ENCODE measurements around the gene CASP8AP2.
"Not testable (repeated sequence)": the region's sequence is repeated elsewhere in the genome, so short reads cannot be mapped to it uniquely, and the experiment has no call there.

Gene CASP8AP2

DNA sequence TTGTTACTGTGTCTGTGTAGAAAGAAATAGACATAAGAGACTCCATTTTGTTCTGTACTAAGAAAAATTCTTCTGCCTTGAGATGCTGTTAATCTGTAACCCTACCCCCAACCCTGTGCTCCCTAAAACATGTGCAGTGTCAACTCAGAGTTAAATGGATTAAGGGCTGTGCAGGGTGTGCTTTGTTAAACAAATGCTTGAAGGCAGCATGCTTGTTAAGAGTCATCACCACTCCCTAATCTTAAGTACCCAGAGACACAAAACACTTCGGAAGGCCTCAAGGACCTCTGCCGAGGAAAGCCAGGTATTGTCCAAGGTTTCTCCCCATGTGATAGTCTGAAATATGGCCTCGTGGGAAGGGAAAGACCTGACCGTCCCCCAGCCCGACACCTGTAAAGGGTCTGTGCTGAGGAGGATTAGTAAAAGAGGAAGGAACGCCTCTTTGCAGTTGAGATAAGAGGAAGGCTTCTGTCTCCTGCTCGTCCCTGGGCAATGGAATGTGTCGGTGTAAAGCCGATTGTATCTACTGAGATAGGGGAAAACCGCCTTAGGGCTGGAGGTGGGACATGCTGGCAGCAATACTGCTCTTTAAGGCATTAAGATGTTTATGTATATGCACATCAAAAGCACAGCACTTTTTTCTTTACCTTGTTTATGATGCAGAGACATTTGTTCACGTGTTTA lies 61.3 kb downstream of the CASP8AP2 start:
- DNase-seq = not testable (repeated sequence)

DNA sequence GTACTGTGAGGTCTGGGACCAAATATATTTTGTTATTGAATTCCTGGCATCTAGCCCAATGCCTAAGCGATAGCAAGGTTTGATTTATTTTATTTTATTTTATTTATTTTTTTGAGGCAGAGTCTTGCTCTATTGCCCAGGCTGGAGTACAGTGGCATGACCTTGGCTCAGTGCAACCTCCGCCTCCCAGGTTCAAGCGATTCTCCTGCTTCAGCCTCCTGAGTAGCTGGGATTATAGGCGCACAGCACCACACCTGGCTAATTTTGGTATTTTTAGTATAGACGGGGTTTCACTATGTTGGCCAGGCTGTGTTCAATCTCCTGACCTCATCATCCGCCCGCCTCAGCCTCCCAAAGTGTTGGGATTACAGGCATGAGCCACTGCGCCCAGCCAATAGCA lies 62.9 kb downstream of the CASP8AP2 start:
- not testable (repeated sequence) for DNase-seq

DNA sequence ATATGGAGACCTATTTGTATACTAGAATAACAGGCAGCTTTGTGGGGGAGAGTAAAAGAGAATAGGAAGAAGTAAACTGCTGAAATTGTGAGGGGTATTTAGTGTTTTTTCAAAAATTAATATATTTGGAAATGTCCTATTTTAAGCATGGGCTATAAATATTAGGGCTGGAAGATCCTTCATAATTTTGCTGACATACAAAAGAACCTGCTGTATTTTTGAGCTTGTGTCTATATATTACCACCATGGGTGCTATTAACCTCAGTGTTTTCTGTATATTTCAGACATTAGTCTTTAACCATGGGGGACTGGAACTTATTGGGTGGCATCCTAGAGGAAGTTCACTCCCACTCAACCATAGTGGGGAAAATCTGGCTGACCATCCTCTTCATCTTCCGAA lies 64.5 kb downstream of the CASP8AP2 start, which contains the start of gene GJA10:
Gene GJA10, plus strand, starts transcription at position 301 of the 400 bp plus-strand sequence. Its CDS starts 0 bp downstream, at position 301.
- DNase-seq = no peak

DNA sequence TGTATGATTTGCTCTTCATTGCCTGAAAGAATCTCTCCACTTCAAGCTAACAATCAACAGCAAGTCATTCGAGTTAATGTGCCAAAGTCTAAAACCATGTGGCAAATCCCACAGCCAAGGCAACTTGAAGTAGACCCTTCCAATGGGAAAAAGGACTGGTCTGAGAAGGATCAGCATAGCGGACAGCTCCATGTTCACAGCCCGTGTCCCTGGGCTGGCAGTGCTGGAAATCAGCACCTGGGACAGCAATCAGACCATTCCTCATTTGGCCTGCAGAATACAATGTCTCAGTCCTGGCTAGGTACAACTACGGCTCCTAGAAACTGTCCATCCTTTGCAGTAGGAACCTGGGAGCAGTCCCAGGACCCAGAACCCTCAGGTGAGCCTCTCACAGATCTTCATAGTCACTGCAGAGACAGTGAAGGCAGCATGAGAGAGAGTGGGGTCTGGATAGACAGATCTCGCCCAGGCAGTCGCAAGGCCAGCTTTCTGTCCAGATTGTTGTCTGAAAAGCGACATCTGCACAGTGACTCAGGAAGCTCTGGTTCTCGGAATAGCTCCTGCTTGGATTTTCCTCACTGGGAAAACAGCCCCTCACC lies 65.7 kb downstream of the CASP8AP2 start:
- DNase-seq = no peak

DNA sequence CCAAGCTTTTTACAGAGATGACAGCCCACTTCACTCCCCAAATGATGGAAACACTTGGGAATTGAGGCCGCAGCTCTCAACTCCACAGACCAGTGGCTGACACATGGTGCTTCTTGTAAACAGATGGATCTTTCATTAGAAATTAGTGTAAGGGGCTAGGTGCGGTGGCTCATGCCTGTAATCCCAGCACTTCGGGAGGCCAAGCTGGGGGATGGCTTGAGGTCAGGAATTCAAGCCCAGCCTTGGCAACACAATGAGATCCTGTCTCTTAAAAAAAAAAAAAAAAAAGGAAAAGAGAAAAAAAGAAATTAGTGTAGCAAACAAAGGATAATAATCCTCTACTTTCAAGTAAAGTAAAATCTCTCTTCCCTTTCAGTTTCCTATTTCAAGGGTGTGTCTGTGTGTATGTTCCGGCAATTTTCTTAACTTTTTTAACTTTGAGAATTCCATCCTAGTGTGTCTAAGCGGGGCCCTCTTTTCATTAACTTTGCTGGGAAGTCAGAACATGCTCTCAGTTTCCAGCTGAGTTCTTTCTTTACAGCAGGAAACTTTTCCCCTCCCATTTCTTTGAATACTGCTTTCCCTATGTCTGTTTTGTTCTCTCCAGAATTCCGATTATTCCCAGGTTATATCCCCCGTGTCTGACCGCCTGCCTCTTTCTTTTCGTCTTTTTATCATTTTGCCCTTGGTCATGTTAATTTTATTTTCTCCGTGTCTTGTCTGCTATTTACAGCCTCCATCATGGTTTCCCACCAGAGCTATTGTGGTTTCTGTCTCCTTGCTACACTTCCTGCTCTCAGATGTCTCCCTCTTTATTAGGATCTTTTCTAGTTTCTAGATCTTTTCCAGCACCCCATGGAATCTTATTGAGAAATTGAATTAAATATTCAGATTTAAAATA lies 80.6 kb downstream of the CASP8AP2 start:
- not testable (repeated sequence) for DNase-seq

DNA sequence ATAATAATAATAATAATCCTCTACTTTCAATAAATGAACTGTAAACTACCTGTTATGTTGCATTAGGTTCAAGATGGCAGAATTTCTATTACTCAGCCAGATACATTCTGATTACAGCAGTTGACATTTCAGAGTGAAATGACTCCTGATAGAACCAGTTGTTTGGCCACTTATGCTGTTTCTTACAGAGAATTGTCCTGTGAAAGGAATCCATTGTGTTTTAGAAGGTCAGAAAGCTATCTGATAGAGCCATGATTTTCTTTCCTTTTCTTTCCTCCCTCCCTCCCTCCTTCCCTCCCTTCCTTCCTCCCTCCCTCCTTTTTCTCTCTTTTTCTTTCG lies 81.2 kb downstream of the CASP8AP2 start:
- no peak for DNase-seq

DNA sequence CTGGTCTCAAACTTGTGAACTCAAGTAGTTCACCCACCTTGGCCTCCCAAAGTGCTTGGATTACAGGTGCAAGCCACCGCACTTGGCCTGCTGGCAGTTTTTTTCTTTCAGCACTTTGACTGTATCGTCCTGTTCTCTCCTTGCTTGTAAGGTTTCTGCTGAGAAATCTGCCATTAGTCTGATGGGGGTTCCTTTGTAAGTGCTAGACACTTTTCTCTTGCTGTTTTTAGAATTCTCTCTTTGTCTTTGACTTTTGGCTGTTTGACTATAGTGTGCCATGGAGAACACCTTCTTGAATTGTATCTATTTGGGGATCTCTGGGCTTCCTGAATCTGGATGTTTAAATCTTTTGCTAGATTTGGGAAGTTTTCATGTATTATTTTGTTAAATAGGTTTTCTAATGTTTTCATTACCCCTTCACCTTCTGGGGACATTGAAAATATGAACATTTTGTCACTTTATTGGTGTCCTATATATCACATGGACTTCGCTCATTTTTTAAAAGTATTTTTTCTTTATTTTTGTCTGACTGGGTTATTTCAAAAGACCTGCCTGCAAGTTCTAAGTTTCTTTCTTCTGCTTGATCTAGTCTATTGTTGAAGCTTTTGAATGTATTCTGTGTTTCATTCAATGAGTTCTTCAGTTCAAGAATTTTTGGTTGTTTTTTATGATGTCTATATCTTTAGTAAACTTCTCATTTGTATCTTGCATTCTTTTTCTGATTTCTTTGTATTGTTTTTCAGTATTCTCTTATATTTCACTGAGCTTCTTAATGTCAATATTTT lies 86.6 kb downstream of the CASP8AP2 start:
- no peak for DNase-seq

DNA sequence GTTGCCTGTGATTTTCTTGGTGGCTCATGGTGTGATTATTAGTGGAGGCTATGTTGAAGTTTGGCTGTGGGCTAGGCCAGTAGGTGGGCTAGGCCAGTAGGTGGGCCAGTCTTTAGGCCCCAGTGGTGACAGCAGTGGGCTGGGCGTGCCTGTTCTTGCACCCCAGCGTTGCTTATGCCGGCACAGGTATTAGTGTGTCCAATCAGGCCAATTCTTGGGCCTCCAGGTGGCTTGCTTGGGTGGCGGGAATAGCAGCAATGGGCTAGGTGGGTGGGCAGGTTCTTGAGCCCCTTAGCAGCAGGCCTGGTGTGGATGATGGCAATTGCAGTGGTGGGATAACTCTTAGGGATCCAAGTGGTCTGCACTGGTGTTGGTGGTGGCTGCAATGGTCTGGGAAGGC lies 87.5 kb downstream of the CASP8AP2 start:
- DNase-seq = no peak

DNA sequence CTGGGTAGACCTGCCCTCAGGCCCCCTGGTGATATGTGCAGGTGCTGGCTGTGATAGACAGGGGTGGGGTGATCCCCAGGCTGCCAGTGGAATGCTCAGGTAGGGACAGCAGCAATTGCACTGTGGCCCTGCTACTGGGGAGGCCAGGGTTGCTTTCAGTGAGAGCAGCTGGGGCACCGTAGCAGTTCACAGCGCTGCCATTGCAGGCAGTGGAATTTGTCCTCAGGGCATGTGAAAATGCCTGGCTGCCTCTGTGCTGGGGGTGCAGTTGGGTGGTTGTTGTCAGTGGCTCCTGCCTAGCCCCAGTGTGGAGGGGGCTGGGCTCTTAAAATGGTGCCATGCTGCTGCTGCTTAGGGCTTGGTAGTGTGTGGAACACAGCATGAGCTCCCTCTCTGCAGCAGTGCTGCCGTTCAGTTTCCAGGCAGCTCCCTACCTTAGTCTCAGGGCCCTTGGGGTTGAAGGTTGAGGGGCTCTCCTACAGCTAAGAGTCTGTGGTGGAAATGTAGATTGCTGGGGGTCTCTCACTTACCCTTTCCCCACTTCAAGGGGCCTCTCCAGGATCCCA lies 88.2 kb downstream of the CASP8AP2 start:
- DNase-seq = no peak

All from NCI-H1092 (cell line).